Endothelial cell of umbilical vein (primary cell): Measurements from ENCODE around the gene TMEM9B.

ENCODE experiments used
- MYC ChIP-seq: IDR thresholded peaks from one replicate; pipeline ENCODE4 v1.6.1; 2011; ENCODE audit warnings: mild to moderate bottlenecking, low read depth, low read length
- POLR2A ChIP-seq: IDR thresholded peaks from 2 replicates; pipeline ENCODE4 v1.6.1; 2012; ENCODE audit warnings: low read depth, mild to moderate bottlenecking, control low read depth, low read length
- TF ChIP-seq, protein P1 (sequence below), 2 donors: IDR thresholded peaks; 1 replicate in 1 of 2; 2 replicates in 1 of 2; pipeline ENCODE4 v1.5.1; 2011; ENCODE audit warnings: low read length in 2 of 2, mild to moderate bottlenecking in 2 of 2, moderate library complexity in 2 of 2, control low read depth in 1 of 2, inconsistent platforms in 1 of 2, low read depth in 1 of 2; ENCODE audit not compliant: insufficient read depth in 1 of 2; ENCODE audit errors: extremely low read depth in 1 of 2

DNA sequence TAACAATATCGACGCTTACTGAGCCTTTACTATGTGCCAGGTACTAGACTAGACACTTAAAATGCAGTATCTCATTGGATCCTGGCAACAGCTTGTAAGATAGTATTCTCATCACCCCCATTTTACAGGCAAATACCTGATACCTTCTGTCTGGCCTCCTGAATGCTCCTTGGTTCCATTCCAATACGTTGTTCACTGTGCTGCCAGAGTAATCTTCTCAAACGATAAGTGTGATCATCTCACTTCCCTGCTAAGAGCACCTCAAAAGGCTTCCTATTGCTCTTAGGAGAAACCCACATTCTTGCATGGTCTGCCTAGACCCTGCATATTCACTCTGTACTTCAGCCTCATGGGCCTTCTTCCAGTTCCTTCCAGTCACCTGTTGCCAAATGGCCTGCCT, 40.8 kb upstream of the TMEM9B start:
- TF ChIP-seq, protein P1, sequence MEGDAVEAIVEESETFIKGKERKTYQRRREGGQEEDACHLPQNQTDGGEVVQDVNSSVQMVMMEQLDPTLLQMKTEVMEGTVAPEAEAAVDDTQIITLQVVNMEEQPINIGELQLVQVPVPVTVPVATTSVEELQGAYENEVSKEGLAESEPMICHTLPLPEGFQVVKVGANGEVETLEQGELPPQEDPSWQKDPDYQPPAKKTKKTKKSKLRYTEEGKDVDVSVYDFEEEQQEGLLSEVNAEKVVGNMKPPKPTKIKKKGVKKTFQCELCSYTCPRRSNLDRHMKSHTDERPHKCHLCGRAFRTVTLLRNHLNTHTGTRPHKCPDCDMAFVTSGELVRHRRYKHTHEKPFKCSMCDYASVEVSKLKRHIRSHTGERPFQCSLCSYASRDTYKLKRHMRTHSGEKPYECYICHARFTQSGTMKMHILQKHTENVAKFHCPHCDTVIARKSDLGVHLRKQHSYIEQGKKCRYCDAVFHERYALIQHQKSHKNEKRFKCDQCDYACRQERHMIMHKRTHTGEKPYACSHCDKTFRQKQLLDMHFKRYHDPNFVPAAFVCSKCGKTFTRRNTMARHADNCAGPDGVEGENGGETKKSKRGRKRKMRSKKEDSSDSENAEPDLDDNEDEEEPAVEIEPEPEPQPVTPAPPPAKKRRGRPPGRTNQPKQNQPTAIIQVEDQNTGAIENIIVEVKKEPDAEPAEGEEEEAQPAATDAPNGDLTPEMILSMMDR (IDR thresholded peaks at IDR 0.05; ENCODE audit: extremely low read depth in 1 of 2, insufficient read depth in 1 of 2, low read depth in 1 of 2, low read length in 2 of 2), result no peak
- TF ChIP-seq MYC, result no peak
- no peak for TF ChIP-seq POLR2A
